GM19395 (cell line): ENCODE measurements around the gene NOD2.

Experiments used
- ATAC-seq: cut with Tn5 transposase; IDR thresholded peaks from one replicate; pipeline ENCODE4 v1.9.1; 2021; ENCODE audit warnings: mild to moderate bottlenecking, moderate library complexity; ENCODE audit not compliant: unreplicated experiment

Gene NOD2

DNA sequence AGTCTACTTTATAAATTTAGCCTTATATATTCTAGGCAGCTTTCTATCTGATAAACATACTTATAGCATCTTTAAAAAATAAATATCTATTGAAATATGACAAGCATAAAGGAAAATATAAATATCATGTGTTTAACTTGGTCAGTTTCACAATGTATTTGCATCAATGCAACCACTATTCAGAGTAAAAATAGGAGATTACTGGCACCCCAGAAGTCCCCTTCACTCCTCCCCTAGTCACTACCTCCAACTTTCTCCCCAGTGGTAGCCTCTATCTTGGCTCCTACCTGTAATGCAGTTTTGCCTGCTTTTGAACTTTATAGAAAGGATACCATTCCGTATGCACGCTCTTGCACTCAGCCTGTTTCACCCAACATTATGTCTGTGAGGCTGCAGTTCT lies 3.2 kb upstream of the NOD2 start:
- ATAC-seq, result no peak

DNA sequence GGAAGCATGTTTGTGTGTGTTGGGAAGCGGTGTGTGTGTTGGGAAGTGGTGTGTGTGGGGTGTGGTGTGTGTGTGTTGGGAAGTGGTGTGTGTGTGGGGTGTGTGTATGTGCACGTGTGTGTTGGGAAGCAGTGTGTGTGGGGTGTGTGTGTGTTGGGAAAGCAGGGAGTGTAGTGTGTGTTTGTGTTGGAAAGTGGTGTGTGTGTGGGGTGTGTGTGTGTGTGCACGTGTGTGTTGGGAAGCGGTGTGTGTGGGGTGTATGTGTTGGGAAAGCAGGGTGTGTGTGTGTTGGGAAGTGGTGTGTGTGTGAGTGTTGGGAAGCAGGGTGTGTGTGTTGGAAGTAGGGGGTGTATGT lies 785 bp upstream of the NOD2 start:
- ATAC-seq, result no peak

DNA sequence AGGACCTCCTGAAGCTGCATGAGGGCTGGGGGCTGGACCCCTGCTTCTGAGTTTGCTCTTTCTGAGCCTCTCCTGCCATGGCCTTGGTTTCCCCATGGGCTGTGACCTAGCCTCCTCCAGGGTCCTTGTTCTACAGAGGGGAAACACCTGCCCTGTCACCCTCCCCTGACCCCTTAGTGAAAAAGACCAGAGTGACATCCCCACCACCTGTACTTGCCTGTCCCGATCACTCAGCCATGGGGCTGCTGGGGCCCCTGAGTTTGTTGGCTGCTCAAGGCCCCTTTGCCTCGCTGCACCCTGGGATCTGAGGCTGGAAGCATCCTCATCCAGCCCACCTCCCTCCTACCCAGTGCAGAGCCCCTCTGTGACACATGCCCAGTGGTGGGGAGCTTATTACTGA lies 800 bp downstream of the NOD2 start:
- ATAC-seq, result peak; percentile 29

DNA sequence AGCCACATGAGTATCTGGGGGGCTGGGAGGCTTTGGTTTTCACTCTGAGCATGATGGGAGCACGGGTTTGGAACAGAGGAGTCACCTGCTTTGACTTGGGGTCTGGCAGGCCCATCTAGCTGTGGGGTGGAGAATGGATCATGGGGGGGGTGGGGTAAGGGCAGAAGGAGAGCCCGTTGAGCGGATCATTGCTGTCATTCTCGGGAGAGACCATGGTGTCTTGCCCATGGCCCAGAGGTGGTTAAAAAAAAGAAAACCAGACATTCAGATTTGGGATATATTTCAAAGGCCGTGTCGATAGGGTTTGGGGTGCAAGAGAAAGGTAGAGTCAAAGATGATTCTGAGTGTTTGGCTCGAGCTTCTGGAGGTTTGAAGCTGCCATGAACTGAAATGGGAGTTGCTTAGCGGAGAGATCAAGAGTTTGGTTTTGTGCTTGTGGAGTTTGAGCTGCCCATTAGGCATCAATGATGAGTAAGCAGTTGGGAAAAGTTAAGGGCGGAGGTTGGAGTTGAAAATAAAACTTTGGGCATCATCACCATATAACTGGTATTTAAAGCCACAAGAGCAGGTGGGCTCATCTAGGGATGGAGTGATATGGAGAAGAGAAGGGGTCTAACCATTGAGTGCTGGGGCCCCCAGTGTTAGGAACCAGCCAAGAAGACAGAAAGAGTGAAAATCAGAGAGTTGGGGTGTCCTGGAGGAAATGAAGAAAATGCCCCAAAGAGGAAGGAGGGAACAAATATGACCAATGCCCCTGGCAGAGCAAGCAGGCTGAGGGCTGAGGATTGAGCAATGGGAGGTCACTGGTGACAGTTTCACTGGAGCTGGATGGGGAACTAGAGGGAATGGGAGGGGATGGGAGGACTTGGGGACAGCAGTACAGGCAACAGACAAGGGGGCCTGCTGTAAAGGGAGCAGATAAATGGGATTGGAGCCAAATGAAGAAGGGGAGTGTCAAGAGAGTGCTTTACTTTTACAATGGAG lies 1.9 kb downstream of the NOD2 start:
- ATAC-seq, result no peak

DNA sequence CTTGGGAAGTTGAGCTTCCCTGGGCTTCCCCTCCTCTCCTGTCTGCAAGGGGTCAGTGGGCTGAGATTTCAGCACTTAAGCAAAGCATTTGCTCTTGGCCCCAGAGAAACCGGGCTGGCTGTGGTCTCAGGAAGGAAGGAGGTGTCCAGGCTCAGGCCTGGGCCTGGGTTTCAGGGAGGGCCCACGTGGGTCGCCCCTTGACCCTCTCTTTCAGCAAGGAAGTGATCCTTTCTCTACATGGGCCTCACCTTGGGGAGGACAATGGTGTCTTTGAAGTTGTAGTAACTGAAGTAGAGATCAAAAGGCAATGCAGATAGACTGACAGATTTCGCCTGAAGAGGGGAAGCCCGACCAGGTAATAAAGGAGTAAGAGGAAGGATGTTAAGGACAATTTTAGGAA lies 2.7 kb downstream of the NOD2 start:
- ATAC-seq, result peak; percentile 39

DNA sequence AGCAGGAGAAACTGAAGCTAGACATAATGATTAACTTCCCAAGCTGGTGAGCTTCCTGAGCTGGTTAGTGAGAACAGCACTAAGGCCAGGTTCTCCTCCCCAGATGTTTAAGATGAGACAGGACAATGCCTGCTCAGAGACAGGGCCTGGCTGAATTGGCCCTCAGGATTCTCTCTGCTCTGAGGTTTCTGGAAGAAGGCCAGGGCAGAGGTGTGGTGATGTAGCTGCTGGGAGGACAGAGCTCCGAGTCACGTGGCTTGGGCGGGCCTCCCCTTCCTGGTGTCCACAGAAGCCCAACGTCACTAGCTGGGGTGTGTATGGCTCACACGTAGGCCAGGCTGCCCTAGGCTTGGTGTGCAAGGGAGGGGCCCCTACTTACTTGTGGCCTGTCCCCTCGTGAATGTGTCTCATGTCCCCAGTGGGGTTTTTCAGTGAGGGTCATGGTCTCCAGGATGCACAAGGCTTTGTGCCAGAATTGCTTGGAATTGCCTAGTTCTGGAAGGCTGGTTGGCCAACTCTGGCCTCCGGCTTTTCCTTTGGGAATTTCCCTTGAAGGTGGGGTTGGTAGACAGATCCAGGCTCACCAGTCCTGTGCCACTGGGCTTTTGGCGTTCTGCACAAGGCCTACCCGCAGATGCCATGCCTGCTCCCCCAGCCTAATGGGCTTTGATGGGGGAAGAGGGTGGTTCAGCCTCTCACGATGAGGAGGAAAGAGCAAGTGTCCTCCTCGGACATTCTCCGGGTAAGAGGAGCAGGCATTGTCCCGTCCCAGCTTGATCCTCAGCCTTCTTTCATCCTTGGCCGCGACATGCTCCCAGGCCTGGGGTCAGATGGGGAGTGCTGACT lies 3.4 kb downstream of the NOD2 start:
- ATAC-seq, result peak; percentile 58

DNA sequence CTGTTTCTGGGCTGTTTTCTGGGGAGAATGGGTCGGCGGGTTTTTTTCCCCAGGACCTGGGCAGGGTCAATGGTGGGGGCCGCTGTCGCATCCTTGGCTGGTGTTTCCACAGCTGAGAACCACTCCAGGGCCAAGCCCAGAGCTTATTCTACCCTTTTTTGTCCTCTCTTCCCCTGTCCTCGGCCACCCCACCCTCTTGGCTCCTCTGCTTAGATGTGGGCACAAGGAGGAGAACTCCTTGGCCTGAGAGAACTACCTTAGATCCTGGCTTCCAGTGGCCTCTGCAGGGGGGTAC lies 4.0 kb downstream of the NOD2 start:
- ATAC-seq, result no peak

DNA sequence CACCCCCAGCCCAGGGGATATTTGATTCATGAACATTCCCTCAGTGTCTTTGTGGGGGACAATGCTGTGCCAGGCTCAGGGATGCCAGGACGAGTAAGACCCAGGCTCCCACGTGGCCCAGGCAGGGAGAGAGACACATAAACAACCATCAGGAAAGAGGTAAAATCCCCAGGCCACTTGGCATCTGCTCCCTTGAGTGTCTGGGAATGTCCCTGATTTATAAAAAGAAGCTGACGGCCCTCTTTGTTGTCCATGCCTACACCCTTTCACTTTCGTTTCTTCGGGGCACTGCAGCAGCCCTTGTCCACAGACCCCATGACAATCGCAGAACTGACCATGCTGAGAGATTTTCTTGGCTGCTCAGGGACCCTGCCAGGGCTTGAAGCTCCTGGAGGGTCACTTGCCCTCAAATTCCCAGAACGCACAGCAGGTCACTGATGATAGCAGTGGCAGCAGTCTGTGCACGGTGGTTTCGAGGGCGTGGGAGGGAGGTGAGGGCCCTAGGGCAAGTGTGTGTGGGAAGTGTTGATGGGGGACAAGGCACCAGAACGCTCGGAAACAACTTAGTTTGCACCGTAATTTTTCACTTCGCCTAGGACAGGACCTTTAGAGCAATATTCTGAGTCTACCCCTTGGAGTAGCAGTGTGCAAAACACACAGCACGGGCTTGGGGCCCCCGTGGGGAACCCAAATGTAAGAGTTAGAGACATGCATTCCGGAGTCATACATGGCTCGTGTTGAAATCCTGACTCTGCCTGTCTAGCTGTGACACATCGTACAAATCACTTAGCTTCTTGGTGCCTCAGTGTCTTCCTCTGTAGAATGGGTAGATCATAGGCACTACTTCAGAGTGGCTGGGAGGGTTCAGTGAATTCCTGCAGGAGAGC lies 4.7 kb downstream of the NOD2 start:
- ATAC-seq, result peak; percentile 38

DNA sequence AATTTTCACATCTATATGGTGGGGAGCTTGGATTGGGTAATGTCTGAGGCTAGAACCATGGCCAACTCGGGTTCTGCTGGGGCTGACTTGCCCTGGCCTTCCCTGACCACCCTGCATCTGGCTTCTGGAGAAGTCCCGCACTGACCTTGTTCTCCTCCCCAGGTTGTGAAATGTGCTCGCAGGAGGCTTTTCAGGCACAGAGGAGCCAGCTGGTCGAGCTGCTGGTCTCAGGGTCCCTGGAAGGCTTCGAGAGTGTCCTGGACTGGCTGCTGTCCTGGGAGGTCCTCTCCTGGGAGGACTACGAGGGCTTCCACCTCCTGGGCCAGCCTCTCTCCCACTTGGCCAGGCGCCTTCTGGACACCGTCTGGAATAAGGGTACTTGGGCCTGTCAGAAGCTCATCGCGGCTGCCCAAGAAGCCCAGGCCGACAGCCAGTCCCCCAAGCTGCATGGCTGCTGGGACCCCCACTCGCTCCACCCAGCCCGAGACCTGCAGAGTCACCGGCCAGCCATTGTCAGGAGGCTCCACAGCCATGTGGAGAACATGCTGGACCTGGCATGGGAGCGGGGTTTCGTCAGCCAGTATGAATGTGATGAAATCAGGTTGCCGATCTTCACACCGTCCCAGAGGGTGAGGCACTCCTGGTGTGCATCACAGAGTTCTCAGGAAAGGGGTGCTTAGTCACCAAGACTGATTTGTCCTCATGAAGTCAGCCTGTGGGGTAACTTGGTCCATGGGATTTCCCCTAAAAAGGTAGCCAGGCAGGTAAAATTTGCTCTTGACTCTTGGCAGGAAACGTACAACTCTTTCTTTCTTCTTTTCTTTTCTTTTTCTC lies 6.1 kb downstream of the NOD2 start:
- no peak for ATAC-seq

DNA sequence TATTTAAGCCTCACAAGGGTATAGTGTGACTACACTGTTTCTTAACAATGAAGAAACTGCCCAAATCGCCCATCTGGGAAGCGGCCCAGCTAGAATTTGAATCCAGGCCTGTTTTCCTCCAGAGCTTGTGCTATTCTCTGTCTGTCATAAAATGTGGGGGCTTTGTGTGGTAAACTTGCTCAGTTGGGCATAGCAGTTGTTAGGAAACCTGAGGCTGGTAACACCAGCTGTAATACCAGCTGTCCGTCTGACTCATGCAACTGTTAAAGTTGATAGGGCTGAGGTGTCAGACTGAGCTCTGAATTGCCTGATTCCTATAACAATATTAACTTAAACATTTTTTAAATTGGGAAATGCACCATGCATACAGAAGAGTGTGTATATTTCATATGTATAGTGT lies 9.3 kb downstream of the NOD2 start:
- no peak for ATAC-seq

DNA sequence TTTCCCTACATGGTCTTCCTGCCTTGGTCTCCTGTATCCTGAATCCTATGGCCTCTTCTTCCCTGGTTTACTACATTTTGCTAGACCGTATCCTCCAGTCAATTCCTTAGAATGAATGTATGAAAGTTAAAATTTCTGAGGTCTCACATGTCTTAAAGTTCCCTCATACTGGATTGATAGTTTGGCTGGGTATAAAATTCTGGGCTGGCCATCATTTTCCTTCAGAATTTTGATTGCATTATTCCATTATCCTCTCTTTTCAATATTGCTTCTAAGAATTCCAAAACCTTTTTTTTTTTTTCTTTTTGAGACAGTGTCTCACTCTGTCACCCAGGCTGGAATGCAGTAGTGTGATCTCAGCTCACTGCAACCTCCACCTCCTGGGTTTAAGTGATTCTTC lies 10.8 kb downstream of the NOD2 start:
- no peak for ATAC-seq

DNA sequence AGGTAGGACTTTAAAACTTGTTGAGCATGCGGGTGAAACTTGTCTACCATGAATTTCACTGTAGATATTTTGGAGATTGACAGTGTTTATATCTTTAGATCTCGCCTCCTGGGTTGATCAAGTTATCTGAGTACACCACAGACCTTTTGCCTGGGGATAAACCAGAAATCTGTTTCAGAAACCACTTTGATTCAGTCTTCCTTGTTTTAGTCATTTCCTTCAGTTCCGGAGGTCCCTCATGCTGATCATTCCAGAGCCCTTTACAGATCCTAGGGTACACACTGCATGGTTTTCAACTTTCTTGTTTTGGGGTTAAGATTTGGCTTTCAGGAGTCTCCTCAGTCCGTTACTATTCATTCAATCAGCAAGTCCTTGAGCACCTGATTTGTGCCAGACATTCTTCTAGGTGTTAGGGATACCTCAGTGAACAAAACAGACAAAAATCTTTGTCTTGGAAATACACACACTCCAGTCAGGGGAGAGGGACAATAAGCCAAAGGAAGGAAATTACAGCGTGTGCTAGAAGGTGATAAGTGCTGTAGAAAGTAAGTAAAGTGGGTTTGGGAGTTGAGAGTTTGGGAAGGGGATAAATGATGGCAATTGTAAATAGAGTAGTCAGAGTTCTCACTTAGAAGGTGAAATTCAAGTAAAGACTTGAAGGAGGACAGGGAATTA lies 12.2 kb downstream of the NOD2 start:
- no peak for ATAC-seq

DNA sequence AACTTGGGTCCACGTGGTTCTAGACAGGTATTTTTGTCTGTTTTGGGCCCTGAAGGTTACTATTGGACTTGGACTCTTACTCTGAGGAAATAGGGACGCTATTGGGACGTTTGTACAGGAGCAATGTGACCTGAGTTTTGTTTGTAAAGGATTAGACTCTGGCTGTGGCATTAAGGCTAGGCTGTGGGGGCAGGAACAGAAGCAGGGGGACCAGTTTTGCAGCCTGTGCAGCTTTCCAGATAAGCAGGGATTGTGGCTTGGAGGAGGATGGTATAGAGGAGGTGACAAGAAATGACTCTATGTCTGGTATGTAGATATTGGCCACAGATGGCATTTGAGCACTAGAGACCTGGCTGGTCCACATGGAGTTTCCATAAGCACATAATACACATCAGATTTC lies 12.8 kb downstream of the NOD2 start:
- no peak for ATAC-seq

DNA sequence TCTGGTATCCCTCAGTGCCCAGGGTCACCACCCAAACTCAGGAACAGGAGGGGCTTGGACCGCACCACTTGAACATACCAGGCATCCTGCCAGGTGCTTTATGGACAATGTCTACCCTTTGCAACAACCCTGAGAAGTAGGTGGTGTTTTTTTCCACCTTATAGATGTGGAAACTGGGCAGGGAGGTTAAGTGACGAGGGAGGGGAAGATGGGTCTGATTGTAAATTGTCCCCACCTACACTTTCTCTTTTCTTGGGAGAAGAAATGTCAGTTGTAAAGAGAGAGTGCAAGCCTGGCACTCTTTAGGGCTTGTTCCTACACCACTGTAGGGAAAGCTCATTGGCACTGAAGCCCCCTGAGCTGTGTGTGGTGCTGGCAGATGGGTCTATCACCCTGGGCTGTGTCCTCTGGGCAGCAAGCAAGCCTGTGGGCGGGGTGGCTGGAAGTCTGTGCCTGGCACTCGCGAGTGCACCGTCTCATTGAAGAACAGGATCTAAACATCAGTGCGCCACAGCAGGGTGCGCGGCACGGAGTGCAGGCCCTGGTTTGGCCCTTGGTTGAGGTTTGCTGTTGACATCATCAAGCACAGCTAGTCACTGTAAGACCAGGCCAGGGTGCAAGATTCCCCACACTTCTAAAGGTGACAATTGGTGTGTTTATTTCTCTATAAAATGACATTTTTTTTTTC lies 15.1 kb downstream of the NOD2 start:
- no peak for ATAC-seq

DNA sequence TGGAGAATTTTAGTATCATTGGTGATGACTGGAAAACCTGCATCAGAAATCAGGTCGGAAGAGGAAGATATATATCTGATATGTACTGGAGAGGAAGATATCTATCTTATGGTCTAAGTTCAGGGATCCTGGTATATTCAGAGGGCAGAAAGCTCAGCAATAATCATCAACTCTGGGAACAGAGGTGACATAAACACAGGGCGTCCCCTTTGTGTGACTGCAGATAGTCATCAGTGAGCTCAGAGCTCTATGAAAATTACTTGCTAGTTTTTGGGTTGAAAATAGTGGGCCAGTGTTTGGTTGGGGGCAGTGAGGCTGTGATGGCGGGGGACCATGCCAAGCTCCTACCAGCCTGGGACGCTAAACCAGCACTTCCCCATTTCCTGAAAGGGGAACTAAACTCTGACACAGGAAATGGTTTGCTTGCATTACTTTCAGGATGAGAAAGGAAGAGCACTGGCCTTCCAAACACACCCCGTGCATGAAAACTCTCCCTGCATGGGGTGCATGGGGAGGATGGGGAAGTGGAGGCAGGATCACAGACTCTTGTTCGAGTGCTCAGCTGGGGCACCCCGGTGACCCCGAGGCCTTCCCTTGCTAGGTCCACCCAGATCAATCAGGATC lies 15.8 kb downstream of the NOD2 start:
- ATAC-seq, result peak; percentile 82

DNA sequence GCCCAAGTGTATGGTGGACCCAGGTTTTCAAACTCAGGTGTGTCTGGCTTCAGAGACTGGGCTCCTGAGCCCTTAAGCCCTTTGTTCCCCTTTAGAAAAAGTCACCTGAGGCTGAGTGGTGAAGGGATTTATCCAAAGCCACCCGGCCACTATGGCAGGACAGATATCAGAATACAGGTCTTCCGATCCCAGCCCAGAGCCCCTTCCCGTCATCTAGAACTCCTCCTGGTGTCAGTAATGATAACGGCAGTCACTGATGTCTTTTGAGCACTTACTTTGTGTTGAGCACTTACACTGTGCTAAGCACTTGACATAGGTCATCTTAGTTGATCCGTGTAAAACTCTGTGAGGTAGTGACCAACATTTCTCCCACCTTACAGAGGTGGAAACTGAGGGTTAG lies 16.6 kb downstream of the NOD2 start:
- ATAC-seq, result no peak

DNA sequence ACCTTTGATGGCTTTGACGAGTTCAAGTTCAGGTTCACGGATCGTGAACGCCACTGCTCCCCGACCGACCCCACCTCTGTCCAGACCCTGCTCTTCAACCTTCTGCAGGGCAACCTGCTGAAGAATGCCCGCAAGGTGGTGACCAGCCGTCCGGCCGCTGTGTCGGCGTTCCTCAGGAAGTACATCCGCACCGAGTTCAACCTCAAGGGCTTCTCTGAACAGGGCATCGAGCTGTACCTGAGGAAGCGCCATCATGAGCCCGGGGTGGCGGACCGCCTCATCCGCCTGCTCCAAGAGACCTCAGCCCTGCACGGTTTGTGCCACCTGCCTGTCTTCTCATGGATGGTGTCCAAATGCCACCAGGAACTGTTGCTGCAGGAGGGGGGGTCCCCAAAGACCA lies 17.6 kb downstream of the NOD2 start:
- ATAC-seq, result no peak

DNA sequence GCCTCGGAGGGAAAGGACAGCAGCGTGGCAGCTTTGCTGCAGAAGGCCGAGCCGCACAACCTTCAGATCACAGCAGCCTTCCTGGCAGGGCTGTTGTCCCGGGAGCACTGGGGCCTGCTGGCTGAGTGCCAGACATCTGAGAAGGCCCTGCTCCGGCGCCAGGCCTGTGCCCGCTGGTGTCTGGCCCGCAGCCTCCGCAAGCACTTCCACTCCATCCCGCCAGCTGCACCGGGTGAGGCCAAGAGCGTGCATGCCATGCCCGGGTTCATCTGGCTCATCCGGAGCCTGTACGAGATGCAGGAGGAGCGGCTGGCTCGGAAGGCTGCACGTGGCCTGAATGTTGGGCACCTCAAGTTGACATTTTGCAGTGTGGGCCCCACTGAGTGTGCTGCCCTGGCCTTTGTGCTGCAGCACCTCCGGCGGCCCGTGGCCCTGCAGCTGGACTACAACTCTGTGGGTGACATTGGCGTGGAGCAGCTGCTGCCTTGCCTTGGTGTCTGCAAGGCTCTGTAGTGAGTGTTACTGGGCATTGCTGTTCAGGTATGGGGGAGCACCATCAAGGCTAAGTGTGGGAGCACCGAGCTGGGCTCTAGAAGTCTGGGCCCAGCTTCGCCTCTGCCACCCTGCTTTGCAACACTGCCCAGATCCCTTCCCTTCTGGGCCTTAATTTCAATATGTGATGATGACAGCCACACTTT lies 18.6 kb downstream of the NOD2 start:
- no peak for ATAC-seq
